NOMO-1 treated with dmso at 0.1 percent for 144 hours (cell line): ENCODE results near the gene PEPD.

Experiments
- DNase-seq: peaks from one replicate; lab custom pipeline; 2025; ENCODE audit not compliant: unreplicated experiment; lab: John Stamatoyannopoulos, UW

PEPD gene

DNA sequence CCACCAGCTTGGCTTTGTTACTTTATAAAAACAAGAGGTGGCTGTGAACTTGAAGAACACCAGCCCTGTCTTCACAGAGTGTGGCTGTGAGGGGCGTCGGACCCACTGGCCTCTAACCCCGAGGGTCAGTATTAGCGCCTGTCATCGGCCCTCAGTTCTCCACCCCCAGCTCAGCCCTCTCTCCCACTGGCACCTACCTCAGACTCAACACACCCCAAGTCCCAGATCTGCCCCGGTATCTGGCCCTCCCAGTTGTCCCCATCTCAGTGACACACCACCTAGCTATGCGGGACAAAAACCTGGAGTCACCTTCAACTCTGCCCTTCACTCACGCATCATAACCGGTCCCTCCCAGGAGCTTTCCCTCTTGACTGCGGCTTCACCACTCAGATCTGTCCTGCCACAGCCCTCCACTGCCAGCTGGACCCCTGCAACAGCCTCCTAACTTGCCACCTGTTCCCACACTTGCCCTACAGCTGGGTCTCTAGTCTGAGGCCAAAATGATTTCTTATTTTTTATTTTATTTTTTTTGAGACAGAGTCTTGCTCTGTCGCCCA lies 45.4 kb downstream of the PEPD start:
- DNase-seq: no peak

DNA sequence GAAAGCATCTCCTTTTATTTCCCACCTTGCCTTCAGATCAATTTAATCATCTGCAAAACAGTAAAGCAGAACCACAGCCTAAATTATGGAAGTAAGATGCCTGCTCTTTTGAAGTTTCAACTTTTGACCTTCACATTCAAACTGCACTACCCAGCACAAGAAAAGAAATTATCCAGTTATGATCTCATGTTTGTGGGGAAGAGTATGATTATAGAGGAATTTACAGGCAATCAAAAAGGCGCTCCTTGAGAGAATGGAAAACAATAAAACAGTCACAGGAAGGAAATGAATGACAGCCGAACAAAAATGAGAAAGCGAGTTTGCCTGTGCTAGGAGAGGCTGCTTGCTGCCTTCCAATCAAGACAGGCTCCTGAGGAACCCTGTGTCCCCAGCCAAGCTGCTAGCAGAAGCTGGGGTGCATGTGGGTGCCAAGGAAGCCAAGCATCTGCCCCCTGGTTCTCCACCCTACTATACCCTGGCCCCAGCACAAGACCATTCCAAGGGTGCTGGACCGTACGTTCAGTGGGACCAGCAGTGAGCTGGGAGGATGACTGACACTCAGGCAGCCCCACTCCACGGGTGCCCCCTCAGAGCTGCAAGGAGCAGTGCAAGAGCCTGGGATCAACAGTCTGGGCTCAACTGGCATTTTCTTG lies 47.8 kb downstream of the PEPD start:
- DNase-seq: no peak

DNA sequence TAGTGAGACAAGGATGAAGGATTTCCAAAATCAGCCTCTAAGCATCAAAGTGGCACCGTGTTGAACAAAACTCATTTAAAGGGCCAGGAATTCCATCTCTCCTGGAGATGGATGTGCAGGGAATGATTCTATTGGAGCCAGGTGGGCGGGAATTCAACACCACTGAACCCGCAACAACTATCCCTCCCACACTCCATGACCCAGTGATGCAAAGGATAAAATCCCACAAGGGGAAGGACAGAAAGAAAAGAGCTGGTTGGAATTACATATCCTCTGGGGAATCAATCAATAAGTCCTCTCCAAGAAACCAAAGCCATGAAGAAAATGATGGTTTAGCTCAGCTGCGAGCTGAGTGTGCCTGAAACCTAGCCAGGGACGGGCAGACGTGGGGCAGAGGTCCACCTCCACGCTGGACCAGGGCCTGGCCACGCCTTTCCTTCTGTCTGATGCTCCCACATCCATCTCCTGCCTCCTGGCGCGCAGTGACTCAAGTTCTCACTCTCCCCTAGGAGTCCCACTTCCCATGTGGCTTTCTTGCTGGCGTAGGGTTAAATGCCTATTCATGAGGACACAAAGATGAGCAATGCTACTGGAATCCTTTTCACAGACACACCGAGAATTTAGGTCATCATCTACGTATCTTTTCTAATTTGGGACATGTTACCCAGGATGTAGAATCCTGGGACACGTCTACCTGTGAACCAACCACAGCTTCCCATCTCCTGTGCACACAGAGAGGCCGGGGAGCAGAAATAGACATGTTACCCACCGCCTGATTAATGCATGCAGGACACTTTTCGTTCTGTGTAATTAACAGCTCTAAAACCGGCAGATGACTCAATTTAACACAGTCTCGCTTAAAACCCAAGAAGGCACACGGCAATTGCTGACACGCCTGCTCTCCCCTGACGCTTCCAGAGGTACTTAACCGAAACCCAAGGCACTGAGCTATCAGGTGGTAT lies 48.6 kb downstream of the PEPD start:
- no peak for DNase-seq

DNA sequence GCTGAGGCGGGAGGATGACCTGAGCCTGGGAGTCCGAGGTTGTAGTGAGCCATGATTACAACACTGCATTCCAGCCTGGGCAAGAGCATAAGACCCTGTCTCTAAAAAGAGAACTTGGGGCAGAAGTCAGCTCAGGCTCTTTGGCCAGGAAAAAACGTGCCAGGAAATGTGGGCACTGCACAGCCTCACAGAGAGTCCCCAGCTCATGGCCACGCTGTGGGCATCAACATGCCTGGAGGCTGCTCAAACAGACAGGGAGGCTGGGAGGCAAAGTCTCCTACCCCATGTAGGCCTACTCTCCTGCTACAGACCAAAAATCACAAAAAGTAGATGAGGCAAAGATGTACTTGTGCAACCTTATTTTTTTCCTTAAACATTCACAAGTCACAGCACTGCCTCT lies 49.4 kb downstream of the PEPD start:
- no peak for DNase-seq

DNA sequence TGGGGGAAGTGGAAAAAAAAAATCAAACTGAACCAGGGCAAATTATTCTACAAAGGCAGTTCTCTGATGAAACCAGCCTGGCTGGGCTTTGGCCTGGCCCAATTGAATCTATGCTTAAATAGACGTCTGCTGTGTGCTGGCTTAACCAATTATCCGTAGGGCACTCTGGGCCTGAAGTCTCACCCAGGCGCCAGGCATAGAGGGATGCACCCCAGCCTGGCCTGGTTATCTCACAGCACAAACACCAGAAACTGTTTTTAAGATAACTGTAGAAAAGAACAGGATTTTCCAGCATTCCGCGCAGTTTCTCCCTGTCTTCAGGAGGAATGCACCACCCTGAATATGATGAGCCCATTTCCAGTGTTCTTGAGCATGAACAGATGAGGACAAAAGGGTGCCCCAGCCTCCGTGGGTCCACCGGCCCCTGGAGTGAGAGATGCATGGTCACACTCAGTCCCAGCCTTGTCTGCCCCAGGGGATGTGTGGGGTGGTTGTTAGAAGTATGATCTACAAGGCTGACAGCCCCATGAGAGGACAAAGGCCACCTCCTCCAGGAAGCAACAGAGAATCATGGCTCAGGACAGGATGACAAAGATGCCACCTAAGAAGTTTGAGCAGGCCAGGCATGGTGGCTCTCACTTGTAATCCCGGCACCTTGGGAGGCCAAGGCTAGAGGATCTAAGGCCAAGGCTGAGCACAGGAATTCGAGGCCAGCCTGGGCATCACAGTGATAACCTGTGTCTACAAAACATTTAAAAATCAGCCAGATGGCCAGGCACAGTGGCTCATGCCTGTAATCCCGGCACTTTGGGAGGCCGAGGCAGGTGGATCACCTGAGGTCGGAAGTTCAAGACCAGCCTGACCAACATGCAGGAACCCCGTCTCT lies 50.2 kb downstream of the PEPD start:
- DNase-seq: no peak

DNA sequence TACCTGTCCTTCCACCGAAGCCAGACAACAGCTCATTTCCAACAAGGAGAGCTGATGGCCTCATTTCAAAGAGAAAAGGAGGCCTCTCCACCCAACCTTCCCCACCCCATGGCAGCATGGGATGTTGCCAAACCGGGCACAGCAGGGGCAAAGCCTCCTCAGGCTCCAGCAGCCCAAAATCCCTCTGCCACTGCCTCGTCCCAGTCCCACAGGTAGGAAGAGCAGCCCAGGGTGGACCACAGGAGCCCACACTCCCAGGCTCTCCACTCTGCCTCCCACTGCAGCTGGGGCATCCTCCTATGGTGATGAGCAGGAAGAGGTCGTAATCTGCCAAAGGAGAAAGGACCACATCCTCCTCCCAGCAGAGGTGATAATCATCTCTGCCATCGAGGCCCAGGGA lies 50.9 kb downstream of the PEPD start:
- no peak for DNase-seq

DNA sequence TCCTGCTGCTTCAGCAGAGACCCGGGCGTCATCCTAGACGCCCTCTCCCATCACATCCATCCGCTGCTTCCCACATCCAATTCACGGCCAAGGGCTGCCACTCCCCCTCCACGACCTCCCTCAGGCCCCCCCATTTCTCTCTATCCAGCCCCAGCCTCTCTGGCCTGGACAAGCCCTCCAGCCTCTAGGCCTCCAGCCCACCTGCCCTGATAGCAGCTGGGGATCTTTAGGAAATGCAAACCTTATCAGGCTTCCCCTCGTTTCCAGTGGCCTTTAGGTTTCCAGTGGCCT lies 51.6 kb downstream of the PEPD start:
- no peak for DNase-seq

DNA sequence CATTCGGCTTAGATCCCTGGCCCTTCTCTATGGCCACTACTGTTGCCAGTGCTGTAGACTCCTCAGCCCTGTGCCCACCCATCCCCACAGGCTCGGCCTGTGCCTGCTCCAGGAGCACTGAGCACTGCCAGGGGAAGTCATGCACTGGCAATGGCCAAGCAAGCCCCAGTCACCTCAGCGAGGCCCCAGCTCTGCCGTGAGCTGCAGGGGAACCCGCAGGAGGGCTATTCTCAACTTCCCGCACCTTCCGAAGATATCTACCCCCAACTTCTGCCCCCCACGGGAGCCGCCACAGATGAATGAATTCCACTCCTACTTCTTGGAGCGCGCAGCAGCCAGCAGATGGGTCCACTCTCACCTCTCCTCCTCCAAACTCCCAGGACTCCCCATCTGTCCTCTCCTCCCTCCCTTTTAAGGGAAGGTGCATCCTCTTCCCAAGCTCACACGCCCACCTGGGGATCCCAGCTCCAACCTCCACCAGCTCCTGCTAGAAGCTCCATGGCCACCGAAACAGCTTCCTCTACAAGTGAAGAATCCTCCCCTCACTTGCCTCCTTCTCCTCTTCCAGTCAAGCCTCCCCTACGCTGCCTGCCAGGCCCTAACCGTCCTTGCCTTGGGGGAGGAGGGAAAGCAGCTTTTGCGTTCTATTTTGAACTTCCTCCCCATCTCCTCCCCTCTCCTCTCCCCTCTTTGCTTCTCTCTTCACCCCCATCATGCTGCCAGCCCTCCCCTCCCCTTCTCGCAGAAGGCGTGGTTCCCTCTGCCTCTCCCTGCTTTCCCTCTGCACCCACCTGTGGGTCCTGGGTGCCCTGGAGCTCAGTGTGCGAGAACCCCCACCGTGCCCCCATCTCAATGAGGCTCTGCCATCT lies 52.2 kb downstream of the PEPD start:
- no peak for DNase-seq

DNA sequence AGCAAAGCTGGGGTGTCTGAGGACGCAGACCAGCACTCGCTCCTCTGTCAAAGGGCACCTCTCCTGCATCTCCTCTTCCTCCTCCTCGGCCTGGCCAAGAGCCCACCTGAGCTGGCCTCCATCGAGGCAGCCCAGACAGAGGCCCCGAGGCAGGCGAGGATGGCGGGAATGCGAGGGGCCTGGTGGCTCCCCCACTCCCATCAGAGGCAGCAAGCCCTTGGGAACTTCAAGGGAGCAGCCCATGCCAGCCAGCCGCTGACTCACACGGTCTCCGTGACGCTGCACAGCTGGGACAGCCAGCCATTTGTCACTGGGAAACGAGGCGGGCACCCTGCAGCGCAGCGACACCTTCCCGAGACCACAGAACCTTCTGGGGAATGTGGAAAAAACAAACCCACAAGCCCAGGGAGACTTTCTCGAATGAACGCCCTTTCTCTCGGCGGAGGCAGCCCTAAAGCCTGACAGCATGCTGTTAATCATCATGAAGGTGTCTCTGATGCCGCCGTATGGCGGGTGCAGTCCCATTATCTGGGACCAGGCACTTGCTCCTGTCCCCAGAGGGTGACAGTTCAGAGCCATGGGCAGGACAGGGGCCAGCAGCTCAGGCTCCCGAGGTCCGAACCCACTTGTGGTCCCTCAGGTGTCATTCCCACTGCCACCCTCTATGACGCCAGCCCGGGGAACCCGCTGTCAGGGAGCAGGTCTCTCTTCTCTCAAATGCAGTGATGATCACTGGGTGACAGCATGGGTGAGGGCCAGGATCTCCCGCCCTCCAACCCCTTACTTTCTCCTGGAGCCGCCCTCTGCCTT lies 53.0 kb downstream of the PEPD start:
- DNase-seq: no peak

DNA sequence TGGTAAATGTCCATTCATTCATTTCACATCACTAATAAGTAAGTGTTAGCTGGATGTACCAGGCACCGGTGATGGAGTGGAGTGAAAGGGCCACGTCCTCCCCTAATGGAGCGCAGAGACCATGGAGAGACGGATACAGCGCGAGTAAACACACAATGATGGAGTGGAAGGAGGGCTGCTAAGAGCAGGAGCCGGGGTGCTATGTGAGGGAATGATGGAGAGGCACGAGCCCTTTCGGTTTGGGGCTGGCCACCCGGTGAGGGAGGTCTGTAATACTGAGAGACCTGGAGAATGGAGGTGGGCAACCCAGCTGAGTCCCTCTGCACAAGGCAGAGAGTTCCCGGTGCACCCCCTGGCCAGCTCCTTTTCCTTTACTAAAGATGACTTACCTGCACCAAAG lies 53.7 kb downstream of the PEPD start:
- DNase-seq: no peak

DNA sequence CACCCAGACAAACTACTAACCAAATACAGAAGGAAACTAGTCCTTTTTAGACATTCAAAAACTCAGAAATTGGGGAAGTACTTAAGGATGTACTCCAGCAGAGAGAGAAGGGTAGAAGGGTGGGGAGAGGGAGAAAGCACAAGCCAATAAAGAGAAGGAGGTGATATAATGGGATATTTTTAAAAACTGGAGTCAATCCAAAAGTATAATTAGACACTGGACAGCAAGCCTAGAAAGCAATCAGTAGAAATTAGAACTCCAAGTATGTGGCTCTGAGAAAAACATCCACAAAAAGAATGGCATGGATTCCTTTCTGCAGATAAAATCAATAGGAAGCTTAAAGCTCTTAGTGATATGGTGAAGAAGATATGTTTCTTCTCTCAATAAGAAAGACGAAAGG lies 55.8 kb downstream of the PEPD start:
- DNase-seq: no peak

DNA sequence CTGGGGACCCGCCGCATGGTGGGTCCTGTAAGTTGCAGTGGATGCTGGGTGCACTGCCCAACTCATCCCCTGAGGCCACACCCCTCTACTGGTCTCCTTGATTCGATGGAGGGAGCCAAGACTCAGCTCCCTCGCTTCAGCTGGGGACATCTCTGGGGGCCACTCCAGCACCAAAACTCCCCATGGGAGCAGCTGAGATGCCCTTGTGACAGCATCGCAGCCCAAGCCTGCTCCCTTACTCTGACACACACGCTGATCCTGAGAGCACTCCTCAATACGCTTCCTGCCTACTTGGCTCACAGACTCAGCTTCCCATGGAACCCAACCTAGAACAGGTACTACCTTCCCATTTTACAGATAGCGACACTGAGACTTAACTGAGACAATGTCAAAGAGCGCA lies 56.2 kb downstream of the PEPD start:
- no peak for DNase-seq

DNA sequence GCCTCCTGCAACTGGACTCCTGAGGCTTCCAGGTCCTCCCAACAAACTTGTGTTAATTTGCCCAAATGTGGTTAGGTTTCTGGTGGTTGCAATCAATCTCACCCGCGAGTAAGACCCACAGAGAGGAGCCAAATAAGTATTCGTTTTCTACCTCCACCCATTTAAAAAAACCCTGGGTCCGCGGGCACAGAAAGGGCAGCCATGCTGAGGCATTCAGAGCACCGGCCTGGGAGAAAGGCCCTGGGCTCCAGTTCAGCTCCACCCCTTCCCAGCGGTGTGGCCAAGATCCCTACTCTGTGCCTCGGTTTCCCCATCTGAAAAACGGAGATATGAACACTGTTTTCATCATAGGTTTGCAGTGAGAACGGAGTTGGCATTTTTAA lies 56.9 kb downstream of the PEPD start:
- no peak for DNase-seq

DNA sequence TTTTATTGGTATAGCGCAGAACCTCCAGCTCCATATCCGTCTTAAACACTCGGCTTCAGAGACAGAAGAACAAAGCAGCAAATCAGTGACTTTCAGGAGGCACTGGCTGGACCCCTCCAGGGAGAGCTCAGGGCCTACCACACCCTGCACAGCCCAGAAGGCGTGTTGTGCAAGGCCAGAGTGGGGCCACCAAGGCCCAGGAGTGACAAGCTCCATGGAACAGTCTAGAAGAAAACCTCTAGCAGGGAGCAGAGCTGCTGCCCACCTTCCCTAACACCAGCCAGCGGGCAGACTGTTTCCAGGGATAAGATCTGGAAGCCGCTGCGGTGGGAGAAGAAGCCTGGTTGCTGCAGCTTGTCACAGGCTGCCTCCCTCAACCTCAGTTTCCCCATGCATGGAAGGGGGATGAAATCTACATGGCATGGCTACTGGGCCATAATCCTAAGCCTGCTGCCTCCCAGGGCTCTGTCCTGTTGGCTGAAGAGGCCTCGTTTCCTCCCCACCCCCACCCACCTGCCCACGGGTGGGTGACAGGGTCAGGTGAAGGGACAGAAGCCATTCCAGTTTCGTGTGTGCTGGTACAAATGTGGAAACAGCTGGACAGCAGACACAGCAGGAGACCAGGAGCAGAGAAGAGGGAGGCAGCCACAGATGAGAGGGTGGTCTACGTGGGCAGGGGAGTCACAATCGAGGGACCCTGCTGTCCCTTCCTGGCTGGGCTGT lies 57.4 kb downstream of the PEPD start:
- DNase-seq: no peak

DNA sequence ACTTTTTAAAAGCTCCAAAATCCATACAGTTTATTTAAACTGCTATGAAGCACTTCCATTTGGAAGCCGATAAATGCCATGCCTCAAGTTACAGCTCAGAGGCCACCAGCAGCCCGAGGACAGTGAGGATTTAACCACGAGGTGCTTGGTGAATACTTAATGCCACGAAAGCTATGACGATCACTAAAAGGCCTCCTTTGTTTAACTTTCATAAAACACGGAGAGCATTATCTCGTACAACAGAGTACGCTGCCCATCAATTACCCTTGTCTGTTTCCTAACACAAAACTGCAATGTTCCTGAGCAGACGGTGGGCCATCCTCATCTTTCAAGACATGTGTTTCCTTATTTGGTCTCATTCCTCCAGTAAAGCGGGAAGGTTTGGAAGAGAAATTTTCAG lies 58.4 kb downstream of the PEPD start:
- DNase-seq: no peak

DNA sequence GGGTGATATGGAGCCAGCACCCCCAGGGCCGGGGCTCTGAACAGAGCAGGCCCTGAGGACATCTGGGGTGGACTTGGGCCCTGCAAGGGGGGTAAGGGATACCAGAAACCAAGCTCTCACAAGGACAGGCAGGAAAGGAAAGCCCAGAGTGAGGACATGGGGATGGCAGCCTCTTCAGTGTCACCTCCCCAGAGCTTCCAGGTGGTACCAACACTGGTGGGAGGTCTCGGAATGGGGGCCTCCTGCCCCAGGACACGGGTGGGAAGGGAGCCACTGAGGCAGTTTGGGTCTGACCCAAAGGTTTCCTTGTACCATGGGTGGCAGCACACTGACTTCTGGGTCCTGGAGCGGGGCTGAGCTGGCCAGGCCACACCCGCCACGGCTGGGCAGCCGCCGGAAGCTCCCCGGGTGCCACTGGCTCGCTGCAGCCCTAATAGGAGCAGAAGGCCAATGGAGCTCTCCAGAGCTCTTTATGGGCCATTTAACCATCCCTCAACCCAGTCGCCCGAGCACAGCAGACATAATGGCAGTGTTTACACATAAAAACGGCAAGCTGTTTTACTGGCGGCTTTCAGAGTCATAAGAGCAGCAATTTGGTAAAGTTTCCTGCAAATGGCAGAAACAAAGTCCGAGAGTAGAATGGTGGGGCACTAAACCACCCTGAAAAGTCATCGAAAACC lies 59.3 kb downstream of the PEPD start:
- no peak for DNase-seq

DNA sequence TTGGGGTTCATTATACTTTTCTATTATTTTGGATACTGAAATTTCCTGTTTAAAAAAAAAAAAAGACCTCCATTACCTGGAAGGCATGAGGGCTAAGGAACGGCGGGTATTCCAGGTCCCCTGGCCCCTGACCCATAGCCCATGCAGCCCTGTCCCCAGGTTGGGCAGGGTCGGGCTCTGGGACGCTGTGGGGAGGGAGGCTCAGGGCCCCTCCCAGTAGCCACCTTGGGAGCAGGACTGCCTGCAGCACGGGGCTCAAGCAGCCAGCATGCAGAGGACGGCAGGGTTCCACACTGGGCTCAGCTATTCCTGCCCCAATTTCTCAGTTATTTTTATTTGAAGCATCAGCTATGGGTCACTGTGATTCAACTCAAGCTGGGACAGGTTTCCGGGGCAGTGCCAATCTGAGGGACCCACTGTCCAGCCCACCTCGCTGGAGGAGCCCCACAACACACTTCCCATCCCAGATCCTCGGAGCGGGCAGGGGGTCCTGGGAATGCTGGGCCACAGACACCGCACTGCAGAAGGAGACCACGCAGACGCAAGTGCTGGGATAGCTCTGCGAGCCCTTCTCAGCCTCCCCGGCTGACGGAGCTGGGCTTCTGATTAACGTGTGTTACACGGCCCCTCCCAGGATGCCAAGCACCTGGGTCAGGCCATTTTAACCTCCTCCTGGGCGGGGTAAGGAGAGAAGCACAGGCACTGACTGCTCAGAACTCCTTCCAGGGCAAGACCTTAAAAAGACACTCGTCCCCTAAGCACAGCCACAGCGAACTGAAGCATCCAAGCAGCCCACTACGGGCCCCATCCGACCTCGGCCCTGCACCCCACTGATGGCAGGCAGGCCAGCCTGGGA lies 60.1 kb downstream of the PEPD start:
- no peak for DNase-seq
